Right lobe of liver (tissue), 6 donors: ENCODE measurements around the gene TCF7. TPM values are rescaled to one million over a fixed set of nuclear protein-coding genes. Genes with fewer than 3 reads are reported as not detected.

Source experiments
- ATAC-seq, 4 donors: fragments of 200-7000 bp; cut with Tn5 transposase; one replicate each; pipeline ENCODE4 v1.9.1; 2020; ENCODE audit warnings: mild to moderate bottlenecking in 4 of 4, moderate library complexity in 4 of 4
- DNase-seq, 3 donors: peaks; one replicate each; pipeline ENCODE4 v3.0.0-alpha.2; 2020
- H3K27ac ChIP-seq, 3 donors: fragments of 200-600 bp; one replicate each; pipeline ENCODE4 v1.8.0; 2022
- H3K27me3 ChIP-seq, 2 donors: fragments of 200-600 bp; one replicate each; pipeline ENCODE4 v1.8.0; 2022
- H3K36me3 ChIP-seq, 4 donors: fragments of 200-600 bp; sonication (generic) in 1 of 4; one replicate each; pipeline versions ENCODE4 v1.5.1 to v1.8.0; 2017 to 2022; ENCODE audit warnings: control low read depth in 1 of 4
- H3K4me1 ChIP-seq, 4 donors: fragments of 200-600 bp; sonication (generic) in 1 of 4; one replicate each; pipeline versions ENCODE4 v1.5.1 to v1.8.0; 2017 to 2022; ENCODE audit warnings: control low read depth in 1 of 4
- H3K4me3 ChIP-seq, 3 donors: fragments of 200-600 bp; one replicate each; pipeline ENCODE4 v1.8.0; 2022
- H3K9me3 ChIP-seq, 4 donors: fragments of 200-600 bp; sonication (generic) in 1 of 4; one replicate each; pipeline versions ENCODE4 v1.5.1 to v1.8.0; 2017 to 2022; ENCODE audit warnings: control low read depth in 1 of 4
- CTCF ChIP-seq, 4 donors: fragments of 200-600 bp in 3 of 4; fragments of 450-650 bp in 1 of 4; IDR thresholded peaks; one replicate each; pipeline versions ENCODE4 v1.5.1 to v1.8.0; 2016 to 2022; ENCODE audit warnings: antibody characterized with exemption in 4 of 4, mild to moderate bottlenecking in 2 of 4
- POLR2A ChIP-seq: fragments of 450-650 bp; IDR thresholded peaks from one replicate; pipeline ENCODE4 v1.6.1; 2017; ENCODE audit warnings: antibody characterized with exemption, mild to moderate bottlenecking
- whole genome bisulfite sequencing: methylation state at CpG from one replicate; pipeline ENCODE4 v1.1.6; 2018; ENCODE audit warnings: low coverage, low lambda C conversion rate; ENCODE audit not compliant: insufficient coverage; ENCODE audit errors: missing lambda C conversion rate; 5-methylcytosine and 5-hydroxymethylcytosine counted together
- intact Hi-C, 2 donors: fragments of 100-400 bp; cut with DNase I; formaldehyde crosslinking; loops; one replicate each; pipeline versions ENCODE4 v1.11.2 to v1.14.1; 2022
- total RNA-seq, 6 experiments: library from RNA; depleted of rRNA in 2 of 6; stranded (reverse); fragments of >200 nt in 2 of 6; fragmentation: NEBNext Ultra II Directional in 3 of 6; extraction: Animal tissue kit (Norgen Biotek cat#: 25700) in 3 of 6; gene quantifications; one replicate each; pipeline versions ENCODE4 v1.1.0 to v1.2.4, GENCODE V29; 2016 to 2023
- donor health status: DM: no; HTN: yes; CAD: no.
- donor health status: DM: no; HTN: no; CAD: no.
- donor health status: DM: no; HTN: no; CAD: no.
- donor health status: DM: no; HTN: yes; CAD: no.
- donor health status: DM: no; HTN: yes; CAD: no.

TCF7 gene
- total RNA-seq, 6 experiments from 2014 or later = 2.0 to 3.8 (median 2.7) TPM

- H3K9me3 ChIP-seq = no peaks in the 10 kb centered on the region
- ATAC-seq (no peak), DNase-seq (no peak)
- H3K27me3 ChIP-seq = no peaks in the 10 kb centered on the region
- peaks cover 0 to 7% (median 0%) of the 10 kb centered on the region in 4 donors for H3K4me1 ChIP-seq
- no peaks in the 10 kb centered on the region for H3K36me3 ChIP-seq
- 74% methylated on average over 3 of the region's 8 CpGs for WGBS
- no peak overlapping the region for H3K4me3 ChIP-seq
- H3K27ac ChIP-seq = no peak overlapping the region
- intact Hi-C loops = no loop called here
- TF ChIP-seq POLR2A (no peak), CTCF (IDR thresholded peaks at IDR 0.05) (no peak)
Observed at GRCh38 chr5:134072471-134073210, 41.8 kb upstream of the TCF7 start.

DNA sequence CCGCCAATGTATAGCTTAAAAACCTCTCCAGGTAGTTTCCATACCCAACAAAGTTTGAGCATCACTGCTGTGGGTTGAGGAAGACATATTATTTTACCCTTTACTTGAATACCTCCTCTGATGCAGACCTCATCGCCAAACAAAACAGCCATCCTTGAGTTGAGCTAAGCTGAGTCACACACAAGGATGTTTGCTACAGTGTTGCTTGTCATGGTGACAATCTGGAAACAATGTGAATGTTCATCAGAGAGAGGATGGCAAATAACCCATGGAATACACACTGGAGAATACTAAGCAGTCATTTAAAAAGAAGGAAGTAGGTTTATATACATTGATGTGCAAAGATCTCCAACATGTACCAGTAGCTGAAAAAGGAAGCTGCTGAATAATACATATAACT is 41.1 kb upstream of the TCF7 start:
- 85% methylated on average over 2 of the region's 2 CpGs for WGBS
- H3K4me1 ChIP-seq = peaks cover 0 to 7% (median 0%) of the 10 kb centered on the region in 4 donors
- DNase-seq = no peak
- no peak for TF ChIP-seq POLR2A
- TF ChIP-seq CTCF (IDR thresholded peaks at IDR 0.05) = no peak
- H3K4me3 ChIP-seq = no peak overlapping the region
- no peaks in the 10 kb centered on the region for H3K27me3 ChIP-seq
- H3K27ac ChIP-seq = no peak overlapping the region
- no peaks in the 10 kb centered on the region for H3K9me3 ChIP-seq
- intact Hi-C loops = no loop called here
- ATAC-seq = no peak
- no peaks in the 10 kb centered on the region for H3K36me3 ChIP-seq

DNA sequence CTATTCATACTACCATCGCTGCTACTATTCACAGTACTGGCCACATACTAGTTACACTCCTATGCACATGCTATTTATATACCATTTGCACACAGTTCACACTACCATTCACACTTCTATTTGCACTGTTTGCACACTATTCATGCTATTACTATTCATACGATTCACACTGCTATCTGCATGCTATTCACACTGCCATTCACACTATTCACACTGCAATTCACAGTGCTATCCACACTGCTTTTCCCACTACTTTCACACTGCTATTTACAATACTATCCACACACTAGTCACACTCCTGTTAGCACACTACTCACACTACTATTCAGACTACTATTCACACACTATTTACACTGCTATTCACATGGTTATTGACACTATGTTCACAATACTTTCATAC is 39.4 kb upstream of the TCF7 start:
- H3K36me3 ChIP-seq = no peaks in the 10 kb centered on the region
- intact Hi-C loops = no loop called here
- H3K4me1 ChIP-seq = peaks cover 0 to 7% (median 0%) of the 10 kb centered on the region in 4 donors
- no peaks in the 10 kb centered on the region for H3K27me3 ChIP-seq
- H3K9me3 ChIP-seq = no peaks in the 10 kb centered on the region
- ATAC-seq (no peak), DNase-seq (no peak)
- no peak overlapping the region for H3K27ac ChIP-seq
- WGBS = 79% methylated on average over 2 of the region's 2 CpGs
- H3K4me3 ChIP-seq = no peak overlapping the region
- no peak for TF ChIP-seq CTCF (IDR thresholded peaks at IDR 0.05)
- TF ChIP-seq POLR2A = no peak

DNA sequence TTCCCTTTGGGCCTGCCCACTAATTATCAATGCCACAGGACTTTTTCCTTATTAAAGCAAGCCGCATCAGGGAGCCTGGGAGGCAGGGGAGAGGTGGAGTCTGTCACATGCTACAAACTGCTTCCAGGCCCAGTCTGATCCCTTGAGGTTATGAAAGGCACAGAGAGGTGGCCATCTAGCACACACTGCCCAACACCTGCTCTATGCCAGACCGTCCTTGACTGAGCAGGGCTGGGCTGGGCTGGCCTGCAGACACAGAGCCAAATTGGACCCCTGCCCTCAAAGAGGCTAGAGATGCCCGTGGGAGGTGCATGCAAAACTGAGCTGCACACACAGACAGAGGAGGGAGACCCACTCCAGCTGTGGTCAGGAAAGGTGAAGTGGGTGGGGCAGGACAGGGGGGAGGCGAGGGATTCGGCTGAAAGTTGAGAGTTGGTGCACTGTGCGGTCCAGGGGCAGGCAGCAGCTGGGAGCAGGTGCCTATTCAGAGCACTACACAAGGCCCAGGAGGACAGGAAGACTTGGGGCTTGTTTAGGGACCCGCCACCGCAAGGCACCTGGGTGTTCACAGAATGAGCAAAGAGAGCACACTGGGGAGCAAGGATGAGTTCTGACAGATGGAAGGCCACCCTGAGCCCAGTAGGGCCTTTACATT is 36.4 kb upstream of the TCF7 start:
- Histone ChIP-seq H3K4me1 (no peaks in the 10 kb centered on the region), H3K9me3 (no peaks in the 10 kb centered on the region), H3K27me3 (no peaks in the 10 kb centered on the region), H3K4me3 (no peak overlapping the region), H3K36me3 (no peaks in the 10 kb centered on the region), H3K27ac (no peak overlapping the region)
- intact Hi-C loops = no loop called here
- 50% methylated on average over 1 of the region's 8 CpGs for WGBS
- ATAC-seq = peak in 1 of 4 donors; percentile 18
- no peak for TF ChIP-seq CTCF (IDR thresholded peaks at IDR 0.05)
- no peak for TF ChIP-seq POLR2A
- no peak for DNase-seq
